Measurements from ENCODE around the gene MRPS18B.
"Not testable (repeated sequence)": the region's sequence is repeated elsewhere in the genome, so short reads cannot be mapped to it uniquely, and the experiment has no call there.

Gene MRPS18B

DNA sequence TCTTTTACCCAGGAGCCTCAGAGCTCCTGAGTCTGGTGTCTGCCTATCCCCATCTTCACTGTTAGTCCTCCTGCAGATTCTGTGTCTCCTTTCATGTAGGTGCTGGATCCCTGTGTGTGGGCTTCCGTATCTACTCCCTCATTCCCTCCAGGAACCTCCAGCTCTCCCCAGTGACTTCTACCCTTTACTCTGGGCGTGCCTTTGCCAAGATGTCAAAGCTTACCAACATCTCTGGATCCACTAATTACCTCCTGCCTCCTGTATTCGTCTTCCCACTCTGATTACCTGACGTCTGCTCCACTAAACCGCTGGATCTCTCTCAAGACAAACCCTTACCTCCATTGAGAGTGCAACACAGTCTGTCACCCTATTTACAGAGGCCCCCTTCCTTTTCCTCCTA lies 27.1 kb downstream of the MRPS18B start:
- DNase-seq = no peak

DNA sequence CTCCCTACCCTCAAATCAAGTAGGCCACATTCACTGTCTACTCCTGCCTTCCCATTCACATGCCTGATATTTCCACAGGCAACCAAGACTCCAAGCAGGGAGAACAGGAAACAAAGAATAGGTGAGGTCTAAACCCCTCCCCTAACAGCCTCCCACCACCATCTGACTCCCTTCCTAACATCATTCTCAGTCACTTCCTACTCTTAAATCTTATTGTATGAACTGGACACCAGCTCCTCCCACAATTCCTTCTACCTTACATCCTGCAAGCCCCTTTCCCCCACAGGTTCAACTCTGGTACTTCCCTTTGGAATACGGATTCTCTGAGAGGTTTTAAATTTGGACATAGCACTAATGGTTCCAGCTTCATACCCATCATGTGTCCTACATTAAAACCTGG lies 28.3 kb downstream of the MRPS18B start:
- no peak for DNase-seq

GRCh38 chr6:30646450-30647241 lies 29.0 kb downstream of the MRPS18B start, which contains the start of gene C6orf136:
Gene C6orf136 (plus strand): TSS chr6:30647133. CDS start chr6:30647232, 99 bp downstream.
- DNase-seq = peak; percentile 97

DNA sequence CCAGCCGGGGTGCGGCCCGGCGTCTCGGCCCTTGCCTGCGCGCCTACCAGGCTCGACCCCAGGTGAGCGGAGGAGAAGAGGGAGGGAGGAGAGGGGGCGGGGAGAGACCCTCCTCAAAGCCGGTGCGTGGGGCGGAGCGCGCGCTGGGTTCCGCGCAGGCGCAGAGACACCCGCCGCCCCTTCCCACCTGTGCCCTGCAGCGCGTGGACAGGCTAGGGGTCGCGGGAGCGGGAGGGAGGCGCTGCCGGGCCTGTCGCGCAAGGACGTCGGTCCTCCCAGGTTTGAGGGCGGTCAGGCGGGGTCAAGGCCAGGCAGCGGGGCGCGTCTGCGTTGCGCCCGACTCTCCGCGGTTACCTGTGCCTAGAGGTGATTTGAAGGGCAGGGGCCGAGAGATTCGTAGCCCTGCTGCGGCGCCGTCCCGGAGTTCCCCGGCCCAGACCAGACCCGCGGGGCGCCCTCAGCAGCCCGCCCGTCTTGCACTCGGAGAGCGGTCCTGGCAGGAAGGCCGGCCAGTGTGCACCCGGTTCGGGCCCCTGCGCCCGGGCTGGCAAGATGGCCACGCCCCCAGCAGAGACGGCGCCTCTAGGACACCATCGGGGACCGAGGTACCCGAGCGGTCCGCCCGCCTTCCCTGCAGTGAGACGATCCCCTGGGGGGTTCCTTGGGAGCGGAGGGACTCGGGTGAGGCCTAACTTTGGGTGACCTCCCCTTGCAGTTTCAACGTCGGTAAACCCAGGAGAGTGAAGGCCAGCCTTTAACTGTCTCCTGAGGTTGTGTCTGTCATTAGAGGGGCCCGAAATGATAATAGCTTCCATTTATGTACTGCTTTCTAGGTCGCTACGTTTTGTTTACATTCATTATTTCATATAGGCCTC lies 29.8 kb downstream of the MRPS18B start:
- peak; percentile 88 for DNase-seq

- no peak for DNase-seq
Observed at GRCh38 chr6:30651143-30651542, 33.5 kb downstream of the MRPS18B start.

- no peak for DNase-seq
Observed at GRCh38 chr6:30654798-30655742, 37.4 kb downstream of the MRPS18B start.

GRCh38 chr6:30655743-30656094 lies 38.1 kb downstream of the MRPS18B start:
- DNase-seq = no peak

DNA sequence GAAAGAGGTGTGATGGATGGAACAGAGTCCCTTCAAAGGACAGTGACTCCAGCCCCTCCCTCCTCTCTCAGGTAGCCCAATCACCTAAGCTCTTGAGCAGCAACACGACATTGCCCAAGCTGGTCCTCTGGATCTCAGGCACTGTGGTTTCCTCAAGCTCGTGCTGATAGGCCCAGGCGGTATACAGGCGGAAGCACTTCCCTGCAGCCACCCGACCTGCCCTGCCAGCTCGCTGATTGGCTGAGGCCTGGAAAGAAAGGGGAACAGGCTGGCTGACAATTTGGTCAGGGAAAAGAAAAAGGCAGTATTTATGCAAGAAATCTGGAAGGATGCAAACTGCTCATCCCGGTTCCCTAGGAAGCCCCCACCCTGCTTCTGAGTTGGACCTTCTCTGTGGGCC lies 38.9 kb downstream of the MRPS18B start:
- DNase-seq = no peak

- DNase-seq = no peak
Observed at GRCh38 chr6:30657454-30657853, 39.8 kb downstream of the MRPS18B start.

- DNase-seq = not testable (repeated sequence)
Observed at GRCh38 chr6:30657922-30658321, 40.3 kb downstream of the MRPS18B start.

GRCh38 chr6:30664994-30665767 lies 47.5 kb downstream of the MRPS18B start:
- no peak for DNase-seq

DNA sequence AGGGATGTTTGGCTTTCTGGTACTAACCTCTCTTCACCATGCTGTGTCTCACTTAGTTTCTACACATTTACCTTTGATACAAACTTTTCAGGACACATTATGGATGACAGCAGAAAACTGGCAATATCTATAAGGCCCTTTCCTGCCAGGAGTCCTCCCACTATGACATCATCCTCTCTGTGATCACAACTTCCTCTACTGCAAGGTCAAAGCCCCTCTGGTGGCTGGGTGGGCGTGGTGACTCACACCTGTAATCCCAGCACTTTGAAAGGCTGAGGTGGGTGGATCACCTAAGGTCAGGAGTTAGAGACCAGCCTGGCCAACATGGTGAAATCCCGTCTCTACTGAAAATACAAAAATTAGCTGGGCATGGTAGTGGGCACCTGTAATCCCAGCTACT lies 48.7 kb downstream of the MRPS18B start:
- peak; percentile 24 for DNase-seq

GRCh38 chr6:30670760-30671527 lies 53.3 kb downstream of the MRPS18B start:
- no peak for DNase-seq

DNA sequence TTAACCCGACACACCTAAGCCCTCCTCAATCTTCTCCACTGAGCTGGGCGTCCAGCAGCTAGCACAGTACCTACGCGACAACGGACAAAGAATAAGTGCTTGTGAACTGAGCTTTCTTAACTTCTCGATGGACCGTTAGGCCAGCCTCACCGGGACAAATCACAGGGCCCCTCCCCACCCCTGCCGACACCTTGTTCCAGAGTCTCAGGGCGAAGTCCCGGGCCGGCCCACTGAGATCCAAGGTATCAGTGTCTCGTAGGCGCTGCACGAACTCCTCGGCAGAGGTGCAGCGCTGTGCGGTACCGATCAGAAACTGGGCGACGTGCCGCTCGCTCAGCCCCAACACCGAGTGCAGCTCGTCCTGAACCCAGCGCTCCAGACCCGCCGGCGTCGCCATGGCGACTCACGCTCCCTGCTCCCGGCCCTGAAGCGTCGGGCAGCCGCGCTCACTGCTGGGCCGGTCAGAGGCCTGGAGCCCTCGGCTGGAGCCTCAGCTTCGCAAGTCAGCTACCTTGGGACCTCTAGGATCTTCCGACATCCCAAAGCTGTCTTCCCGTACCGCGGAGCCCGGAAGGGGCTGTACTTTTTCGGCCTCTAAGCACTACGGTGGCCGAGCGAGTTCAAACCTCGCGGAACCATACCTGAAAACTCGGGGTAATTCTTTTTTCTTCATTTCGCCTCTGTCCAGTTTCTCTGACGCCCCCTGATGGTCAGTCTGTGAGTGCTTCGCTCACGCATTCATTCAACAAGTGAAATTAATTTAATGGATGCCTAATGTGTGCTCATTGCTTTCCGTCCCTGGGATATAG lies 55.0 kb downstream of the MRPS18B start, which contains the start of gene DHX16:
DHX16 (minus strand) TSS at position 562 of the 809 bp plus-strand sequence; CDS start at position 397, 165 bp downstream.
- peak; percentile 93 for DNase-seq
